NCI-H2081 treated with DMSO at 0.1 percent for 48 hours (cell line): ENCODE results near the gene GPR135.

ENCODE experiments used
- DNase-seq: peaks from one replicate; lab custom pipeline; 2025; lab: John Stamatoyannopoulos, UW

GPR135 gene, protein sequence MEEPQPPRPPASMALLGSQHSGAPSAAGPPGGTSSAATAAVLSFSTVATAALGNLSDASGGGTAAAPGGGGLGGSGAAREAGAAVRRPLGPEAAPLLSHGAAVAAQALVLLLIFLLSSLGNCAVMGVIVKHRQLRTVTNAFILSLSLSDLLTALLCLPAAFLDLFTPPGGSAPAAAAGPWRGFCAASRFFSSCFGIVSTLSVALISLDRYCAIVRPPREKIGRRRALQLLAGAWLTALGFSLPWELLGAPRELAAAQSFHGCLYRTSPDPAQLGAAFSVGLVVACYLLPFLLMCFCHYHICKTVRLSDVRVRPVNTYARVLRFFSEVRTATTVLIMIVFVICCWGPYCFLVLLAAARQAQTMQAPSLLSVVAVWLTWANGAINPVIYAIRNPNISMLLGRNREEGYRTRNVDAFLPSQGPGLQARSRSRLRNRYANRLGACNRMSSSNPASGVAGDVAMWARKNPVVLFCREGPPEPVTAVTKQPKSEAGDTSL

DNA sequence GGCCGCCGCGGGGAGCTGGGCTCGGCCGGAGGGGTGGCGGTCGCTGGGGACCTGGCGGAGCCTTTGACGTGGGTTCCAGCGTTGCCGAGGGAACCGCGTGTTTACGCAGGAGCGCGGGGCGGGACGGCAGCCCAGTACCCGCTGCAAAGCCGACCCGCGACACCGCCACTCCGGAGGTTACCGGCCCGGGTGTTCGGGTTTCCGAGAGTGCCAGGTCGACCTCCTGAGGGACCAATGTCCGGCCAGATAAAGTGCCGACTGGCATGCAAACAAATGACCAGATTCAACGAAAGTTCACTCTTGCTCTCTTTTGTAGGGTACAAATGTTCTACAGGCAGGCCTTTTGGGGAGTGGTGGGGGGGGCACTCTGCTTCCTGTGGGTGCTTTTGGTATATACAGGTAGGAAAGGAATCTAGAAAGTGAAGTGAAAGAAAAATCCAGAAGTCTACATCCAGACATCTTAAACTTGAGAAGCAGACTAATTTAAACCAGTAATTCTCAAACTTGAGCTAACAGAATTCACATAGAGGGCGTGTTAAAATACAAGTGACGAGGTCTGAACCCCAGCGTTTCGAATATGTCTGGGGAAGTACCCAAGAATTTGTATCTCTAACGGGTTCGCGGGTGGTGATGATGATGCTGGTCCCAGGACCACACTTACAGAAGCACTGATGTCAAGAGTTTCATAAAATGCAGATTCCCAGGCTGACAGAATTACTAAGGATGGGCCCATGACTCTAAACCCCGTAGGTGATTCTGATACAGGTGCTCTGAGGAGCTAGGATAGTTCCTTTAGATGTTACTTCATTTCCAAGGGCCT lies at the start of gene GPR135:
GPR135 (minus strand) TSS at position 65 of the 820 bp plus-strand sequence. CDS start 154 bp downstream, outside the sequence.
- DNase-seq = no peak

DNA sequence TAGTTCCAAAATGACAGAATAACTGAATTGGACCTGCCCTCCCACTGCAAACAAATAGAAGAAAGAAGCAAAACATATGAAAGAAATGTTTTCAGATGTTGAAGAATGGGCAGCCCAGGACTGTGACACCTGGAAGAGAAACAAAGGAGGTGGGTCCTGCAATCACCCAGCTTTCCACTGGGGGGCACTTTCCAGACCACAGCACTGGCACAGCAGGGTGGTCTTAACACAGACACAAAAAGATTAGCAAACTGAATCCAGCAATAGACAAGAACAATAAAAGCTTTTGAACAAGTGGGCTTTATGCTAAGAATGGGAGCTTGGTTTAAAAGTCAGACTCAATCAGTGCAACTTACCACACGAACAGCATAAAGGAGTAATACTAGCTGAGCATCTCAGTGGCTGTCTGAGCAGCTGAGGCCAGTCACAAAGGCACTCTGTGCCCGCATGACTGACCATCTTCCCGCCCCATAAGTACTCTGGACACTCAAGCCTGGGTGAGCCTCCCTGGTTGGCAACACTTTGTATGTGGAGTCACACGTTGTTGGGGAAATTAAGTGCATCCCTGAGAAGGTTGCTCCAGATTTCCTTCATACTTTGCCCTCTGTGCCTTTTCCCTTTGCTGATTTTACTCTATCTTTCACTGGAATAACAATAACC lies 46.9 kb upstream of the GPR135 start:
- no peak for DNase-seq

DNA sequence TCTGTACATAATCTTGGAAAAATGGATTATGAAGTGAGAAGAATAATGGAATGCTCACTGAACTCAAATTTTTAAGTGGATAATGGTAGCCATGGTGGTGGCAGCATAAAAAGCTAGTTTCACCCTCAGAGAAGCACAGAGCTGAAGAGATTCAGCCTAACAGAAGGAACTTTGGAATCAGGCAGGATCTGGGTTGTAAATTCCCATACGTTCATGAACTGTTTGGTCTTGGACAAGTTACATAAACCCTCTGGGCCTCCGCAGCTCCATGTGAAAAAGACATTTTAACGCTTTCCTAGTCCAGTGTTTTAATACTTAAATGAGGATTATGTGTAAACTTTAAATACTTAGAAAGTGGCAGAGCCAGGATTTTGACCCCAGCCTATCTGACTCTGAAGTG lies 45.8 kb upstream of the GPR135 start:
- DNase-seq = no peak

DNA sequence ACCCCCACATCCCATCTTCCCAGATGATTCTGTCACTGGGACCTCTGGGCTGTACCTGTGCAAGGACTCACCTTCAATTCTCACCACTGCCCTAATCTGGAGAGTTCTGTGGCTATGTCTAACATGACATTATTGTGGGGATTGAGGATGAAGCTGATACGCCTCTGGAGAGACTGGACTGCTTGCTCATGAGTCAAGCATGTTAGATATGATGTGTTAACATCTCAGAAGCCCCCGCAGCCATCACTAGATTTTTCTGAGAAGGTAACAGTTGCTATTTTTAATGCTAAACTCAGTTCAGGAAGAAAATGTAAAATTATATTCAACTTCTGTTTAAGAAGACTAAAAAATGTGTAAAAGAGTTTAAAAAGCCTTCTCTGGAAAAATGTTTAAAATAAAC lies 44.8 kb upstream of the GPR135 start:
- DNase-seq = no peak

DNA sequence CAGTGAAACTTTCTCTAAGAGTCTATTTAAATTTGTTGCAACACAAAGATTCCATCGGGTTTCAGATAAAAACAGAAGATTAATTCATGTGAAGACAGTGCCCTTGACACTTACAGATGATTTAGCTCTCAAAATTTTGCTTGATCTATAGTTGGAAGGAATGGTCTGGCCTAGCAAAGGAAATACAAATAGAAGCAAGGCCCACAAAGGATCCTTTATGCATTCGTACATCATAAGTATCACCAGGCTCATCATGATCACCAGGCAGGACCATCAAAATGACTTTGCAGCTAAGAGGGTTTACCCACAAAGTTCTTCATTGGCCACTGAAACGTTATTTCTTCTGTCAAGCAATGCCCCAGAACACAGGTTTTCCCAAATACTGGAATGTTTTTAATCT lies 43.9 kb upstream of the GPR135 start:
- no peak for DNase-seq

DNA sequence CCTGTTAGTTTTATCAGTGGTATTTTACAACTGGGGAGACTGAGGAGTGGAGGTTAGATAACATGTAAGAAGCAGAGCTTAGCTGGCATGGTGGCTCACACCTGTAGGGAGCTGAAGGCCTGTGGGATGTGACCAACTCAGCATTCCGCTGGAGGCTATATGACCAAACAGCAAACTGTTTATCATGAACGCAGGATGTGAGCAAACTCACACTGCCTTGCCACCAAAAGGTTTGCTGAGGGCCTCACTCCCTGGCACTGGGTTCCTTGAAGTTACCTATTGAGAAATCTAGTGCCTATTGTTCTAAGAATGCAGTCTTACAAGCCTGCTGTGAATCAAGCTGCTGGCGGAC lies 42.5 kb upstream of the GPR135 start:
- no peak for DNase-seq

GRCh38 chr14:59507063-59507751 lies 42.0 kb upstream of the GPR135 start:
- no peak for DNase-seq

DNA sequence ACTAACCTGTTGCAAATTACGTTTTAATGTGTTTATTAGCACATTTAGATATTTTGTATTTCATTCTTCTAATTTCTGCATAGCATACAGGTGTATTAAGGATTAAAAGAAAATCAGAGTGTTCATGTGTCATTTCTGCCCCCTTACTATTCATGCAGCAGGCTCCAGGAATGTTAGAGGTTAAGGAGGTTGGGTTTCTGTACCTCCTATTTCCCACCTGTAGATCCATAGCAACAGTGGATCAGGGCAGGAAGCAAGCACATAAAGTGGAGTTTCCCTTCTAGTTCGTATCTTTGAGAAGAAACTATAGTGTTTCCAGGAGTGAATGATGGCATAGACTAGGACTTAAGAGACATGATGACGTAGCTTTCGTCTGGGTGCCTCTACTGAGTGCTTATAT lies 38.1 kb upstream of the GPR135 start:
- no peak for DNase-seq

DNA sequence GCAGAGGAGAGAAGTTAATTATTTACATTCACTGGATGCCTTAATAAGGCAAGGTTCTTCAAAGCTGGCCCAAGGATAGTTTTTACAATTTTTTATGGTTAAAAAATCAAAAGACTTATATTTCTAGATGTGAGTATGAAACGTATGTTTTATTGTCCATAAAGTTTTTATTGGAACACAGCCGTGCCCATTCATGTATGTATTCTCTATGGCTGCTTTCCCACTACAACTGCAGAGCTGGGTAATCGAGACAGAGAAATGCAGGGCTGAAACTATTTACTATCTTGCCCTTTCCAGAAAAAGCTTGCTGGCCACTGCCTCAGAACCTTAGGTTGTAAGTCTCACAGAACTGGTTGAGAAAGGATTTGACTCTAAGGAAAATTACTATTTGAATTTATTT lies 35.6 kb upstream of the GPR135 start:
- DNase-seq = no peak

- DNase-seq = no peak
These were observed 27.2 kb upstream of the GPR135 start for GRCh38 chr14:59492384-59492783.

- DNase-seq = no peak
These were observed 25.6 kb upstream of the GPR135 start for GRCh38 chr14:59490756-59491155.

GRCh38 chr14:59484639-59485175 lies 19.5 kb upstream of the GPR135 start:
- no peak for DNase-seq

- peak; percentile 64 for DNase-seq
These were observed 18.8 kb upstream of the GPR135 start, which contains the start of the genes JKAMP and L3HYPDH for GRCh38 chr14:59483819-59484638. Gene JKAMP (plus strand): TSS chr14:59484517. CDS start chr14:59484590, 73 bp downstream. Gene L3HYPDH (minus strand): TSS chr14:59484408. CDS start chr14:59484316, 92 bp downstream.

- no peak for DNase-seq
These were observed 18.2 kb upstream of the GPR135 start for GRCh38 chr14:59483363-59483762.

DNA sequence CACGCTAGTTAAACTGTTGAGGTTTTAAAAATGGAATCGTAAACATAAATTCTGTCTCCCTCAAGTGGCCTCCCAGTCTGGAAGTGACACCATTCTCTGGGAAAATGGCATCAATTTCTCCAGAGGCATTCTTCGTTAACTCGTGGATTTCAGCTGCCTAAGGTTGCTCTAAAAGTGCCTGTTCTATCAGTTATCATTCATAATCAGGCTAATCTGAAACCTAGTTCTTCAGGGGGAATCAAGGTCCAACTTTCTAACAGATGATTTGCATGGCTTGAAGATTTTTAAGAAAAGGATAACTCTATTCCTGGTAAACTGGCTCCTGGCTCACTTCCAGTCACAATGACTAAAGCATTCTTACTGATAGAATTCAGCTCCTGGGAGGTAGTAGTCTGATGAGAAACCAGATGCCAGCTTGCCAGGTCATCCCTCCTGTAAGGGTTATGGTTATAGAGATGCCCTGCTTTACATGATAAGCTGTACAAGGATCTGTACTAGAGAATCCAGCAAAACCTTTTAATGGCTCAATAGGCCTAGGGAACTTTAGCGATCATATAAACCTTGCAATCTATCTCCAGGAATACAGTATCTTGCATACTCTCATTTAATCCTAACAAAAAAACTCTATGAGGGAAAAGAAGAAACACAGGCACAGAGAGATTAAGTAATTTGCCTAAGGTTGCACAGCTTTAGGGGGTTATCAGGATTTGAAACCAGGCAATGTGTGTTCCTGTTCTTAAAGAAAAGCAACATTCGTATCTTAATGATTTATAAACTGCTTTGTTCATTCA lies 17.6 kb upstream of the GPR135 start:
- DNase-seq = no peak

DNA sequence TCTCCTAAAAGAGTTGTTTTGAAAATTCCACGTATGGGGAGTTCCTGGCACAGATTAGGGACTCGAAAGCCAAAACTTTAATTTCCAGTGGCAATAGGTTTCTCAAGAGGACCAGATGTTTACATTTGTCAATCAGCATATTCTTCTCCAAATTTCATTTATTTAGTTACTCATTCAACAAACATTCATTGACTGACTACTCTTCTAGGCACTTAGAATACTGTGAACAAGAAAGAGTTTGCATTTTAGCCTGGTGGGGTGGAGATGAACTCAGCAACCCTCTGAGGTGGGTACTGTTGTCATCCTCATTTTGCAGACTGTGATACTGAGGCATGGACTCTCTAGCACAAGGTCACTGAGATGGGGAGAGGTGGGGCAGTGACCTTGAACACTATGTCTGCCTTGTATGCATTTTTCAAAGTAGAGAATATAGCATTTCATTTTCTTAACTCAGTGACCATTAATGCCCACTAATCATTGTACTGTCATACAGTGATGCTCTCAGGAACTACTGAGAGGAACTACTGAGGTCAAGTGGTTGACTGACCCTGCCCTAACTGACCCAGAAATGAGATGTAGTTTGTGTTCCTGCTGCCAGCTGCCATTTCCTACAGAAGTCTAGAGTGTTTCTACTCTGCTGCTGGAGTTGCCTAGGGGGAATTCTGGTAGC lies 16.8 kb upstream of the GPR135 start:
- DNase-seq = no peak

DNA sequence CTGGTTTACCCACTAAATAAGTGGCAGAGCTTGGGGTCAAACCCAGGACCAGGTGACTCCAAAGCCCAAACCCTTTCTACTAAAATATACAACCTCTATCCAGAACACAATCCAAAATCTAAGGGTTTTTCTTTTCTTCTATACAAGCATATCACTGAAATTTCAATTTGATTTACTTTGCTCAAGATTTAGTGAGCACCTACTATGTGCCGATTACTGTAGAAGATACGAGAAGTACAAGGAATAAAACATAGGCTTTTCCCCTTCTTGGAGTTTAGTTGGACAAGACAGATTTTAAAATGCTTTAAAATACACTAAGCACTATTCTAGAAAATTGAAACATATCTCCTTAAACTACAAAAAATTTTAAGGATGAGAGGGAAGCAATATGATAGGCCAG lies 16.2 kb upstream of the GPR135 start:
- DNase-seq = no peak

GRCh38 chr14:59480166-59480565 lies 15.0 kb upstream of the GPR135 start:
- no peak for DNase-seq

- DNase-seq = no peak
These were observed 13.4 kb upstream of the GPR135 start for GRCh38 chr14:59478540-59478939.
